OCI-LY7 (cell line): ENCODE data around the gene CD44.

ENCODE experiments used
- EZH2phosphoT487 ChIP-seq: fragments of 200-600 bp; sonication (generic); IDR thresholded peaks from 2 replicates; pipeline ENCODE4 v1.6.1; 2018; ENCODE audit warnings: low read depth, borderline replicate concordance, mild to moderate bottlenecking, mixed run types, antibody characterized with exemption, low read length, moderate library complexity, mixed read lengths
- TF ChIP-seq, protein P1 (sequence below): fragments of 200-600 bp; sonication (generic); conservative IDR thresholded peaks from 2 replicates; pipeline ENCODE4 v1.5.1; 2014; ENCODE audit warnings: mild to moderate bottlenecking, antibody characterized with exemption, low read length, moderate library complexity, mixed read lengths

- TF ChIP-seq, protein P1, sequence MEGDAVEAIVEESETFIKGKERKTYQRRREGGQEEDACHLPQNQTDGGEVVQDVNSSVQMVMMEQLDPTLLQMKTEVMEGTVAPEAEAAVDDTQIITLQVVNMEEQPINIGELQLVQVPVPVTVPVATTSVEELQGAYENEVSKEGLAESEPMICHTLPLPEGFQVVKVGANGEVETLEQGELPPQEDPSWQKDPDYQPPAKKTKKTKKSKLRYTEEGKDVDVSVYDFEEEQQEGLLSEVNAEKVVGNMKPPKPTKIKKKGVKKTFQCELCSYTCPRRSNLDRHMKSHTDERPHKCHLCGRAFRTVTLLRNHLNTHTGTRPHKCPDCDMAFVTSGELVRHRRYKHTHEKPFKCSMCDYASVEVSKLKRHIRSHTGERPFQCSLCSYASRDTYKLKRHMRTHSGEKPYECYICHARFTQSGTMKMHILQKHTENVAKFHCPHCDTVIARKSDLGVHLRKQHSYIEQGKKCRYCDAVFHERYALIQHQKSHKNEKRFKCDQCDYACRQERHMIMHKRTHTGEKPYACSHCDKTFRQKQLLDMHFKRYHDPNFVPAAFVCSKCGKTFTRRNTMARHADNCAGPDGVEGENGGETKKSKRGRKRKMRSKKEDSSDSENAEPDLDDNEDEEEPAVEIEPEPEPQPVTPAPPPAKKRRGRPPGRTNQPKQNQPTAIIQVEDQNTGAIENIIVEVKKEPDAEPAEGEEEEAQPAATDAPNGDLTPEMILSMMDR = no peak
- TF ChIP-seq EZH2phosphoT487 = no peak
Observed at GRCh38 chr11:35208795-35209194, 69.8 kb downstream of the CD44 start.
